H9 (cell line): ENCODE measurements around the gene LSM3. TPM values are rescaled to one million over a fixed set of nuclear protein-coding genes. Genes with fewer than 3 reads are reported as not detected.

Source experiments
- DNase-seq: peaks from one replicate; pipeline ENCODE4 v3.0.0-alpha.2; 2017
- H2AFZ ChIP-seq: one replicate; pipeline ENCODE4 v1.6.1; 2013; ENCODE audit warnings: mild to moderate bottlenecking, low read length, control low read depth, moderate library complexity
- H2AK5ac ChIP-seq: 2 replicates; pipeline ENCODE4 v1.6.1; 2013; ENCODE audit warnings: low read length, control low read depth, mixed read lengths; ENCODE audit not compliant: insufficient read length
- H2BK120ac ChIP-seq: one replicate; pipeline ENCODE4 v1.6.1; 2013; ENCODE audit warnings: low read depth, mild to moderate bottlenecking, low read length, control low read depth, inconsistent platforms; ENCODE audit not compliant: poor library complexity, severe bottlenecking
- H2BK12ac ChIP-seq: 2 replicates; pipeline ENCODE4 v1.6.1; 2013; ENCODE audit warnings: low read length, control low read depth, mixed read lengths, low read depth; ENCODE audit not compliant: insufficient read length
- H2BK15ac ChIP-seq: 2 replicates; pipeline ENCODE4 v1.6.1; 2013; ENCODE audit warnings: low read depth, low read length, control low read depth
- H2BK20ac ChIP-seq: one replicate; pipeline ENCODE4 v1.6.1; 2013; ENCODE audit warnings: low read depth, mild to moderate bottlenecking, low read length, control low read depth, inconsistent platforms; ENCODE audit not compliant: poor library complexity, severe bottlenecking
- H2BK5ac ChIP-seq: 2 replicates; pipeline ENCODE4 v1.6.1; 2013; ENCODE audit warnings: low read length, control low read depth, mixed read lengths; ENCODE audit not compliant: insufficient read length
- H3K14ac ChIP-seq: 2 replicates; pipeline ENCODE4 v1.6.1; 2013; ENCODE audit warnings: low read length, control low read depth; ENCODE audit not compliant: insufficient read depth
- H3K18ac ChIP-seq: 2 replicates; pipeline ENCODE4 v1.6.1; 2013; ENCODE audit warnings: low read depth, mild to moderate bottlenecking, mixed read lengths, low read length, control low read depth; ENCODE audit not compliant: insufficient read length
- H3K23ac ChIP-seq: 2 replicates; pipeline ENCODE4 v1.6.1; 2013; ENCODE audit warnings: low read length, control low read depth, mixed read lengths, low read depth; ENCODE audit not compliant: insufficient read length
- H3K23me2 ChIP-seq: 2 replicates; pipeline ENCODE4 v1.6.1; 2013; ENCODE audit warnings: low read depth, mild to moderate bottlenecking, mixed read lengths, low read length, control low read depth; ENCODE audit not compliant: insufficient read length, poor library complexity, severe bottlenecking
- H3K27ac ChIP-seq: 2 replicates; pipeline ENCODE4 v1.5.1; 2013; ENCODE audit warnings: low read length, control low read depth, mixed read lengths, low read depth; ENCODE audit not compliant: insufficient read length
- H3K27me3 ChIP-seq: 2 replicates; pipeline ENCODE4 v1.6.1; 2013; ENCODE audit warnings: low read length, control low read depth, inconsistent platforms; ENCODE audit not compliant: insufficient read depth
- H3K4ac ChIP-seq: 2 replicates; pipeline ENCODE4 v1.6.1; 2013; ENCODE audit warnings: low read depth, mild to moderate bottlenecking, control low read depth, inconsistent platforms, low read length, moderate library complexity
- H3K4me1 ChIP-seq: 2 replicates; pipeline ENCODE4 v1.6.1; 2013; ENCODE audit warnings: low read length, control low read depth, inconsistent platforms; ENCODE audit not compliant: insufficient read depth
- H3K4me2 ChIP-seq: 2 replicates; pipeline ENCODE4 v1.6.1; 2013; ENCODE audit warnings: low read length, control low read depth, mixed read lengths; ENCODE audit not compliant: insufficient read length, insufficient read depth
- H3K56ac ChIP-seq: 2 replicates; pipeline ENCODE4 v1.6.1; 2013; ENCODE audit warnings: low read depth, mild to moderate bottlenecking, mixed read lengths, low read length, control low read depth; ENCODE audit not compliant: insufficient read length
- H3K79me1 ChIP-seq: 2 replicates; pipeline ENCODE4 v1.6.1; 2013; ENCODE audit warnings: low read depth, mild to moderate bottlenecking, moderate library complexity, low read length, control low read depth, inconsistent platforms; ENCODE audit not compliant: insufficient read depth, poor library complexity, severe bottlenecking
- H3K79me2 ChIP-seq: 2 replicates; pipeline ENCODE4 v1.6.1; 2013; ENCODE audit warnings: low read length, control low read depth, inconsistent platforms; ENCODE audit not compliant: insufficient read depth
- H3K9ac ChIP-seq: 2 replicates; pipeline ENCODE4 v1.6.1; 2013; ENCODE audit warnings: low read length, control low read depth, mixed read lengths; ENCODE audit not compliant: insufficient read length; ENCODE audit errors: extremely low read depth
- H3K9me3 ChIP-seq: one replicate; pipeline ENCODE4 v1.6.1; 2013; ENCODE audit warnings: low read depth, low read length, inconsistent platforms; ENCODE audit not compliant: control insufficient read depth
- H3T11ph ChIP-seq: one replicate; pipeline ENCODE4 v1.6.1; 2013; ENCODE audit warnings: mild to moderate bottlenecking, low read length, control low read depth, inconsistent platforms
- H4K20me1 ChIP-seq: one replicate; pipeline ENCODE4 v1.6.1; 2013; ENCODE audit not compliant: control insufficient read depth, insufficient read length, insufficient read depth
- H4K5ac ChIP-seq: 2 replicates; pipeline ENCODE4 v1.6.1; 2013; ENCODE audit warnings: low read depth, mild to moderate bottlenecking, mixed read lengths, low read length, control low read depth; ENCODE audit not compliant: insufficient read length
- H4K8ac ChIP-seq: replicated peaks from 2 replicates; pipeline ENCODE4 v1.6.1; 2013; ENCODE audit warnings: low read length, control low read depth, mixed read lengths, low read depth; ENCODE audit not compliant: insufficient read length
- H4K91ac ChIP-seq: 2 replicates; pipeline ENCODE4 v1.6.1; 2013; ENCODE audit warnings: low read depth, mild to moderate bottlenecking, moderate library complexity, mixed read lengths, low read length, control low read depth; ENCODE audit not compliant: insufficient read length
- H3K27ac Mint-ChIP-seq, 3 experiments: 2 replicates in 2 of 3; 3 replicates in 1 of 3; pipeline ENCODE4 v1.8.0; 2020 to 2021; ENCODE audit warnings: mixed read lengths in 3 of 3, mild to moderate bottlenecking in 1 of 3, moderate library complexity in 1 of 3
- H3K27me3 Mint-ChIP-seq: 2 replicates; pipeline ENCODE4 v1.8.0; 2021; ENCODE audit warnings: low read depth, mild to moderate bottlenecking, moderate library complexity, mixed read lengths
- H3K36me3 Mint-ChIP-seq, 3 experiments: 2 replicates in 2 of 3; 3 replicates in 1 of 3; pipeline ENCODE4 v1.8.0; 2020 to 2021; ENCODE audit warnings: low read depth in 3 of 3, mixed read lengths in 3 of 3; ENCODE audit not compliant: insufficient read depth in 1 of 3
- H3K4me1 Mint-ChIP-seq, 2 experiments: 2 replicates each; pipeline ENCODE4 v1.8.0; 2020; ENCODE audit warnings: mixed read lengths in 2 of 2
- H3K4me3 Mint-ChIP-seq, 2 experiments: 2 replicates in 1 of 2; 3 replicates in 1 of 2; pipeline ENCODE4 v1.8.0; 2020 to 2021; ENCODE audit warnings: mild to moderate bottlenecking in 2 of 2, mixed read lengths in 2 of 2, moderate library complexity in 1 of 2
- H3K9me3 Mint-ChIP-seq, 2 experiments: 2 replicates in 1 of 2; 3 replicates in 1 of 2; pipeline ENCODE4 v1.8.0; 2020; ENCODE audit warnings: mild to moderate bottlenecking in 2 of 2, mixed read lengths in 2 of 2, moderate library complexity in 1 of 2
- total RNA-seq: library from RNA; stranded (reverse); gene quantifications from 2 replicates; pipeline ENCODE4 v1.2.1, GENCODE V29; 2021
- TF ChIP-seq, protein P1 (sequence below): fragments of 200-600 bp; sonication (generic); conservative IDR thresholded peaks from 3 replicates; pipeline ENCODE4 v1.8.0; 2021; ENCODE audit warnings: antibody characterized with exemption, mild to moderate bottlenecking

LSM3 gene
- total RNA-seq, 1 experiment from 2014 or later: 24.4 TPM

DNA sequence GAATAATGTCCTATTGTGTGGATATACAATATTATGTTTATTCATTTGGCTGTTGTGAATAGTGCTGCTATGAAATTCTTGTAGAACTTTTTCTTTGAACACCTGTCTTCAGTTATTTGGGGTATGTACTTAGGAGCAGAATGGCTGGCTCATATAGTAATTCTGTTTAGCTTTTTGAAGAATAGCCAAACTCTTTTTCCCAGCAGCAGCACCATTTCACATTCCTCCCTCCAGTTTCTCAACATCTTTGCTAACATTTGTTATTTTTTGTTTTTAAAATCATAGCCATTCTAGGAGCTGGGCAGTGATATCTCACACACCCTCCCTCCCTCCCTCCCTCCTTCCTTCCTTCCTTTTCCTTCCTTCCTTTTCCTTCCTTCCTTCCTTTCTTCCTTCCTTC, 39.7 kb downstream of the LSM3 start:
- H4K20me1 ChIP-seq: no peaks in the 10 kb centered on the region
- H3K27me3 ChIP-seq: no peaks in the 10 kb centered on the region
- no peak overlapping the region for H2BK120ac ChIP-seq
- no peaks in the 10 kb centered on the region for H3K79me1 ChIP-seq
- H3K4ac ChIP-seq: no peak overlapping the region
- no peak overlapping the region for H3K14ac ChIP-seq
- Mint-ChIP-seq H3K9me3 (peaks cover 32% of the 10 kb centered on the region in 2 experiments), H3K27me3 (peaks cover 17% of the 10 kb centered on the region), H3K4me1 (peaks cover 6 to 7% of the 10 kb centered on the region in 2 experiments; a peak in 3 of 4 replicates), H3K4me3 (no peak overlapping the region), H3K36me3 (peaks cover 1 to 20% (median 7%) of the 10 kb centered on the region in 3 experiments; a peak in 6 of 7 replicates), H3K27ac (no peak overlapping the region)
- DNase-seq: no peak
- no peak overlapping the region for H3T11ph ChIP-seq
- H2BK12ac ChIP-seq: no peak overlapping the region
- H3K18ac ChIP-seq: no peak overlapping the region
- H2BK15ac ChIP-seq: no peak overlapping the region
- no peak overlapping the region for H4K8ac ChIP-seq
- H3K79me2 ChIP-seq: no peaks in the 10 kb centered on the region
- H3K9me3 ChIP-seq: no peaks in the 10 kb centered on the region
- H3K23ac ChIP-seq: no peak overlapping the region
- TF ChIP-seq, protein P1, sequence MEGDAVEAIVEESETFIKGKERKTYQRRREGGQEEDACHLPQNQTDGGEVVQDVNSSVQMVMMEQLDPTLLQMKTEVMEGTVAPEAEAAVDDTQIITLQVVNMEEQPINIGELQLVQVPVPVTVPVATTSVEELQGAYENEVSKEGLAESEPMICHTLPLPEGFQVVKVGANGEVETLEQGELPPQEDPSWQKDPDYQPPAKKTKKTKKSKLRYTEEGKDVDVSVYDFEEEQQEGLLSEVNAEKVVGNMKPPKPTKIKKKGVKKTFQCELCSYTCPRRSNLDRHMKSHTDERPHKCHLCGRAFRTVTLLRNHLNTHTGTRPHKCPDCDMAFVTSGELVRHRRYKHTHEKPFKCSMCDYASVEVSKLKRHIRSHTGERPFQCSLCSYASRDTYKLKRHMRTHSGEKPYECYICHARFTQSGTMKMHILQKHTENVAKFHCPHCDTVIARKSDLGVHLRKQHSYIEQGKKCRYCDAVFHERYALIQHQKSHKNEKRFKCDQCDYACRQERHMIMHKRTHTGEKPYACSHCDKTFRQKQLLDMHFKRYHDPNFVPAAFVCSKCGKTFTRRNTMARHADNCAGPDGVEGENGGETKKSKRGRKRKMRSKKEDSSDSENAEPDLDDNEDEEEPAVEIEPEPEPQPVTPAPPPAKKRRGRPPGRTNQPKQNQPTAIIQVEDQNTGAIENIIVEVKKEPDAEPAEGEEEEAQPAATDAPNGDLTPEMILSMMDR: no peak
- no peak overlapping the region for H3K4me2 ChIP-seq
- no peak overlapping the region for H4K91ac ChIP-seq
- no peak overlapping the region for H4K5ac ChIP-seq
- no peak overlapping the region for H3K27ac ChIP-seq
- no peak overlapping the region for H2AK5ac ChIP-seq
- H3K23me2 ChIP-seq: peaks cover 4% of the 10 kb centered on the region
- no peak overlapping the region for H3K9ac ChIP-seq
- no peak overlapping the region for H2BK20ac ChIP-seq
- H2AFZ ChIP-seq: no peak overlapping the region
- H2BK5ac ChIP-seq: no peak overlapping the region
- no peak overlapping the region for H3K56ac ChIP-seq
- H3K4me1 ChIP-seq: no peaks in the 10 kb centered on the region; the same call in 1 of the 2 replicates
